ELR (cell line): ENCODE results near the gene FRAS1.
"Not testable (repeated sequence)": the region's sequence is repeated elsewhere in the genome, so short reads cannot be mapped to it uniquely, and the experiment has no call there.

Experiments
- DNase-seq: peaks from one replicate; pipeline ENCODE4 v3.0.0-alpha.2; 2015; ENCODE audit warnings: low read depth

Gene FRAS1

DNA sequence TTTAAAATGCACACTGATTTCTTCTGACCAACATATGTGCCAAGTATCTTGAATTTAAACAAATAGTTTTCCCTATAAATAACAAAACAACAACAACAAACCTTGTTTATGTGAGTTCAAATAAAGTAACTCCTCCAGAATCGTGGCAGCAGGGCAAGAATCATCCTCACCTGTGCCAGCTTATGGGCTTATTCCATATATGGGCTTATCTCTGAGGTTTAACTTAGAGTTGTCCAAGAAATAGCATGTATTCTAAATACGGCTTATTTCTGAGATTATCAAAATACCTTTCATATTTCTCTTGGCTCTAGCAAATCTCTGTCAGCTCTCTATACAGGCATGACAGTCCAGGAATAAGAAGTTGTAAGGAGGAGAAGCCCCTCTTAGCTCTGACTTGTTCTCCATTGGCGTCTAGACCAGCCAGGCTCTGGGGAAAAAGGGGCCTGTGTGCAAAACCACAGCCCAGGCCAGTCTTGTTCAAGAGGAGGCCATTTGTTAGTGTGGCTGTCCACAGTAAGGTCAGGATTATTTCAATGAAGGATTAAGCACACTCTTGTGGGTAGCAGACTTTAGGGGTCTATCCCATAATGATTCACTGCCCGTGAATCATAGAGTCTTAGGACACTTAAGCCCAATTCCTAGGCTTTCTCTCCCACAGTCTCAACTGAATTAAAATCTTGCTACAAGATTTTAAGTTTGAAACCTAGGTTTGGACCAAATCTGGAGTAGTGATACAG lies 63.2 kb downstream of the FRAS1 start:
- no peak for DNase-seq

DNA sequence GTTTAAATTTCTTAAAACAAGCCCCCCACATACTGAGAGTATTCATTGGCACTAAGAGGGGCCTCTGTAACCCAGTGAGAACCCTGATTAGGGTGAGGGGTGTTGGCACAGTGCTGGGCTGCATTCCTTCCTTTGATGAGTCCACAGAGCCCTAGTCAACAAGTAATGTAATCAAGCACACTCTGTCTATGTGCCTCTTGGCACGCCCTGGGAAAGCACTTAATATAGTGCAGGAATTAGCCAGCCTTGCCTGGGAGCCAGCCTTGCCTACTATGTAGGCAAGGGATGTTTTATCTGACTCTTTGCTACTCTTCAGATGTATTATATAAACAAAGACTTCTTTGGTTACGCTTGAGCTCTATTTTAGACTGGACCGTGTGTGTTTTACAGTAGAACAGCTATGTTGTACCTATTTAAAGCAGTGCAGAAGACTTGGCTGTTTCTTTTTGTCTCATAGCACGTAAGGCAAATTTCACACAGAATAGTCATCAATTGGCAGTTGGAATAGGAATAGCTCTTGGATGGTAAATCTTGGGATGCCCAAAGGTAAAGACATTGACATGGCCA lies 64.3 kb downstream of the FRAS1 start:
- no peak for DNase-seq

DNA sequence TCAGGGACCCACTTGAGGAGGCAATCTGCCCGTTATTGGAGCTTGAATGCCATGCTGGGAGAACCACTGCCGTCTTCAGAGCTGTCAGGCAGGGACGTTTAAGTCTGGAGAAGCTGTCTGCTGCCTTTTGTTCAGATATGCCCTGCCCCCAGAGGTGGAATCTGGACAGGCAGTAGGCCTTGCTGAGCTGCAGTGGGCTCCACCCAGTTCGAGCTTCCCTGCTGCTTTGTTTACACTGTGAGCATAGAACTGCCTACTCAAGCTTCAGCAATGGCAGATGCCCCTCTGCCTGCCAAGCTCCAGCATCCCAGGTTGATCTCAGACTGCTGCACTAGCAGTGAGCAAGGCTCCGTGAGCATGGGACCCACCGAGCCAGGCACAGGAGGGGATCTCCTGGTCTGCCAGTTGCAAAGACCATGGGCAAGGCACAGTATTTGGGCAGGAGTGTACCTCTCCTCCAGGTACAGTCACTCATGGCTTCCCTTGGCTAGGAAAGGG lies 68.8 kb downstream of the FRAS1 start:
- DNase-seq = not testable (repeated sequence)

DNA sequence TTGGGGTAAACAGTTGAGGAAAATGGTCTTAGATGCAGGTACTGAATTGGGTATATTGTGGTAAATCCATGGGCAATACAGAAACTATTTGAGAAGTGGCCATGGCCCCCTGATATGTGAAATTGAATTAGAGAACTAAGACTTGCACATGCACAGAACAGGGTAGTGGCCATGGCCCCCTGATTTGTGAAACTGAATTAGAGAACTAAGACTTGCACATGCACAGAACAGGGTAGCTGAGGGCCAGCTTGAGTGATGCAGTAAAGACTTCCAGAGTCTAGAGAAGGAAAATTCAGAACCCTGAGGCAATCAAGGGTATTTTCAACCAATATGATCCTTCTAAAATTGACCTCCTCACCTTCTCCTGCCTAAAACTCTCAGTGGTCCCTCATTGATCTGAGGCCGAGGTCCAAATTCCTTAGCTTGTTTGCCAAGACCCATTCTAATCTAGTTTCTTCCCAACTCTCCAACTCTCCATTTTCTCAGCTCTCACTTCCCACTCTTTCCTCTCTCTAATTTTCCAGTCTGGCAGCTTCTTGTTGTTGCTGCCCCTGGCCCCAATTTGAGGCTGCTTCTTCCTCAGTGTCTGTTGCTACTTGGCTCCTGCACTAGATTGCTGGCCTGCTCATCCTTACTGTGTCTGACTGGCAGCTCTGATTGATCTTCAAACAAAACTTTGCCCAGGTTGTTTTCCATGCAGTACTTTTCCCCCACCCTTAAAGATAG lies 72.4 kb downstream of the FRAS1 start:
- DNase-seq = no peak

- no peak for DNase-seq
Measured at GRCh38 chr4:78131403-78131802, 74.3 kb downstream of the FRAS1 start.

DNA sequence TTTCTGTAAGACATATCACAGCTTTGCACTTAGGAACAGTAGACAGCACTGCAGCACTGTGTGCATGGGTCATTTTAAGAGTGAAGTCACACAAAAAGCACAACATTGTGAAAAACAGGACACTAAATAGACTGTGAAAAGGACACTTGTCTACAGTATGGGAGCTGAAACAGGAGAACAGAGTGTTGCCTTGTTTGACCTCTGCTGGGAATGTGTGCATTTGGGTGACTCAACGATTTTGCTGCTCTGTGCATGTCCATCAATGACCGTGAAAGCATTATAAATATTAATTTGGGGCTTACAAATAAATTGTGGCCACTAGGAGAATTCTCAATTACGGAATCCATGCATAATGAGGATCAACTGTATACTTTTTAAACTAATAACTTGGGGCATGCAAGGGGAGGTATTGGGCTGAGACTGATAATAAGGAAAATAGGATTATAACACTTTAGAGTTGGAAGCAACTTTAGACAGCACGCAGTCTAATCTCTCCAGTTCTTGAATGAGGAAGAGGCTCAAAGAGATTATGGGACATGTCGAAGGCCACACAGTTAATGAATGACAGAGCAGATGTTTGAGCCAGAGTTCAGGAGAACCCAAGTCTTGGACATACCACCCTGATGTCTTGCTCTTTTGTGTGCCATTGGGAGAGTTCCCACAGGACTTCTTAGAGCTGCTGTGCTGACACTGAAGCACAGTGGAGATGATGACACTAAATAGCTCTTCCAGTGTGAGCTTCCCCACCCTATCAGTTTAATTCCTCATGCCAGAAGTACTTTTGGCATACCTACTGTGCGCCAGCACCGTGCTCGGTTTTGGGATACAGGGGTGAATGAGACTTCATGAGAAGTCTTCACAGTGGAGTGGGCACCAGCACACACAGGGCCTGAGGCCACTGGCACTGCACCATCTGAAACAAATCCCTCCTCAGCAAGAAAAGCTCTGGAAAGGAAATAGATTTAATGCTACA lies 79.3 kb downstream of the FRAS1 start:
- no peak for DNase-seq

GRCh38 chr4:78137532-78137931 lies 80.4 kb downstream of the FRAS1 start:
- no peak for DNase-seq

- no peak for DNase-seq
Measured at GRCh38 chr4:78138252-78138651, 81.1 kb downstream of the FRAS1 start.

- DNase-seq = no peak
Measured at GRCh38 chr4:78143634-78144033, 86.5 kb downstream of the FRAS1 start.

- no peak for DNase-seq
Measured at GRCh38 chr4:78145008-78145407, 87.9 kb downstream of the FRAS1 start.

DNA sequence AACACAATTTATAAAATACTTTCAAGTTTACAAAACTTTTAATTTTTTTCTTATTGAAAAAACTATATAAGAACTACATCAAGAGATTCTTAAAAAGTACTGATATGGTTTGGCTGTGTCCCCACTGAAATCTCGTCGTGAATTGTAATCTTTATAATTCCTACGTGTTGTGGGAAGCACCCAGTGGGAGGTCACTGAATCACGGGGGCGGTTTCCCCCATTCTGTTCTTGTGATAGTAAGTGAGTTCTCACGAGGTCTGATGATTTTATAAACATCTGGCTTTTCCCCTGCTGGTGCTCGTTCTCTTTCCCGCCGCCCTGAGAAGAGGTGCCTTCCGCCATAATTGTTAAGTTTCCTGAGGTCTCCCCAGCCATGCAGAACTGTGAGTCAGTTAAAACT lies 88.5 kb downstream of the FRAS1 start:
- DNase-seq = no peak

GRCh38 chr4:78149751-78150542 lies 92.8 kb downstream of the FRAS1 start:
- DNase-seq = no peak

GRCh38 chr4:78150543-78150864 lies 93.4 kb downstream of the FRAS1 start:
- no peak for DNase-seq

DNA sequence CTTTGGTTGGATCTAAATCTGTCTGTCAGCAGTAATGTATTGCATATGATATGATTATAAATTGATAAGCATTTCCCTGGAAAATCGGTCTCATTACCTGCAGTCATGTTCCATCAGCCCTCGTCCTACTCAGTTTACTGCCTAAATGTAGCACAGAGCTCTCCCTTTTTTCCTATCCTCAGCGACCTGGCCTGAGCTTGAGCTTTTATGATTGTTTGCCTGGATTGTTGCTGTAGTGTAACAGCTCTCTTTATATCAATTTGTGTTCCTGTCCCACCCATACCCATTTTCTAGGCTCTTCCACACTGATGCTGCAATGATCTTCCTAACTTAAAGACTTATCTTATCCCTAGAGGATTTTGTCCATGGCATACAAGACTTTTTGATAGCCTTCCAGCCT lies 95.7 kb downstream of the FRAS1 start:
- DNase-seq = no peak

GRCh38 chr4:78154972-78155590 lies 98.0 kb downstream of the FRAS1 start:
- DNase-seq = no peak

DNA sequence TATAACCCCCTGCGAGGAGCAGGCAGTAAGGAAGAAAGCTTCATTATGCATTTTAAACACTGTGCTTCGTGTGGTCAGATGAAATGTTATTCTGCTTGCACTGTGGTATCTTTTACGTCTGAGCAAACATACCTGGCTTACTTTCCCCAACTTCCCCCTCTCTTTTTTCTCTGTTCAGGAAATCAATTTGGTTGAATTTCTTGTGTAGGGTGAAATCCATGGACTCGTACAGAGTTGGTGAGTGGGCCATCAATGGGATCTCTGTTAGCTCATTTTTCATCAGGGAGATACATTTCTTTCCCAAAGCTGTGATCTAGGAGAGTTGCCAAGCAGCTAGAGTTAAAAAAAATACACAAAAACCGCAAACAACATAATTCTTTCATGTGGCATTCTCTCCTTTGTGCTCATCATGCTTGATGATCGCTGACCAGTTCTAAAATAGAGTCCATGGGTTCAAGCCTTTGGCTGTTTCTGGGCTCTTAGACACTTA lies 98.5 kb downstream of the FRAS1 start:
- no peak for DNase-seq

DNA sequence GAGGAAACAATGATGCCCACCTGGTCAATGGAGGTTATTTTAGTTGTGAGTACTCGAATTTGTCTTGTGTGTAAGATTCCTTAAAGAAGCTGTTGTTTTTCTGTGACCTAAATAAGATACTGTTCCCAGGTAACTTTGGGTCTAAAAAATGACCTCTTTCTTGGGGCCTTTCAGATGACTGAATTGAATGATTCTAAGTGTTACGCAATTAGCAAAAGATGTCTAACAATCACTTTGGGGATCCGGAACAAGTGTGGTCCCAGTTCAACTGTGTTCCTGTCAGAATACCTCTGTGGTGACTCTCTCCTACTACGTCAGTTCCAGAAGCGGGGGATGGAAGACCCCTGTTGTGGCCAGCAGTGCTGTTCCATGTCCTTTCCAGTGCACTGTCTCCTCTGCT lies 99.4 kb downstream of the FRAS1 start:
- DNase-seq = no peak

DNA sequence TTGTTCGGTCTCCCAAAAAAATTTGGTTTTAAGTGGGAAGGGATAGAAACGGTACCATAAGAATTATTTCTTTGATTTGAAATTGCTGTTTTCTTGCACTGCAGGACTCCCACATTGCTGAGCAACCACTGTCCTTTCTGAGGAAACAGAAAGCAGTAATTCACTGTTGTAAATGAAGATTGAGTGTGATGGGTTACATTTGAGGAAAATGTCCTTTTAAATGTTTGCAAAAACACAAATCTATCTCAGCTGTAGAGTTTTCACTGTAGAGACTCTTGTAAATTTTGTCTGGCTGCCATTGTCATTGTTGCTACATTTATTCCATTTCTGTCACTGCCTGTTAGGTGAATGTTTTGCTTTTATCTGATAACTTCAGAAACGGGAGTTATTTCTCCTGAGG lies 105.2 kb downstream of the FRAS1 start:
- no peak for DNase-seq

- DNase-seq = no peak
Measured at GRCh38 chr4:78162821-78163220, 105.7 kb downstream of the FRAS1 start.

GRCh38 chr4:78165758-78166157 lies 108.6 kb downstream of the FRAS1 start:
- DNase-seq = no peak

GRCh38 chr4:78166622-78167021 lies 109.5 kb downstream of the FRAS1 start:
- DNase-seq = no peak
